ENCODE measurements around the gene PHC3. TPM values are rescaled to one million over a fixed set of nuclear protein-coding genes. Genes with fewer than 3 reads are reported as not detected.

PHC3 gene
- total and polyA plus RNA-seq, 2 of the 13 experiments (the other 11 are each of a cell fraction or from before 2014, with no cell fraction given) = 24.1 to 49.0 TPM

DNA sequence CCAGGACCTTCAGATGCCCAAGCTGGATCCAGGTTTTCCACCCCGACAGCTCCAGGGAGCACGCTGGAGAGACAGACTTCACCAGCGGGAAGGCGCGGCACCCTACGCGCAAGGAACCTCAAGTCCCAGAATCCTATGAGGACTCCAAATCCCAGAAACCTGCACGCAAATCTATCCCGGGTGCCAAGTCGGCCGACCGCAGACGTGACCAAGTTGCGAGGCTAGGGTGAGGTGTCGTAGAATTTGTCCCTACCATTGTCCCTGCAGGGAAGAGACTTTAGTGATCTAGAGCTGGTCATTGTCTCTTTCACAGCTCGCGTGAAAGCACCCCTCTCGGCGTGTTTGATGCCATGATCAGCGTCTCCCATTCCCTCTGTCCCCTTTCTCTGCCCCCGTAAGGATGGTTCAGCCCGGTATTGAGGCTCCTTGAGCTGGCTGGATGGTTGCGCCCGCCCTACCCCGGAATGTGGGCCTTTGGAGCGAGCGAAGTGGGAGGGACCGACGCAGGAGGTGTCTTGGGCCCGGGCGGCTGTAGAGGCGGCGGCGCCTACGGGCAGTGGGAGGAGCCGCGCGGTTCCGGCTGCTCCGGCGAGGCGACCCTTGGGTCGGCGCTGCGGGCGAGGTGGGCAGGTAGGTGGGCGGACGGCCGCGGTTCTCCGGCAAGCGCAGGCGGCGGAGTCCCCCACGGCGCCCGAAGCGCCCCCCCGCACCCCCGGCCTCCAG is 40.6 kb upstream of the PHC3 start, which contains the start of gene PRKCI (continued):
- TF ChIP-seq JUND (CRISPR knock-in tag; IDR thresholded peaks at IDR 0.05) (no peak), SOX13 (IDR thresholded peaks at IDR 0.05) (0 out of 2 replicates have a peak, but pooled peaks have one; percentile 13), SOX13 (CRISPR knock-in tag; conservative IDR thresholded peaks at IDR 0.05 in 1 of 2, IDR thresholded peaks at IDR 0.05 in 1 of 2) (no peak), EZH2 (conservative IDR thresholded peaks at IDR 0.05; ENCODE audit: low read depth, low read length) (no peak), SAP130 (CRISPR knock-in tag; IDR thresholded peaks at IDR 0.05; ENCODE audit: low read depth) (peak; percentile 74), ZNF549 (CRISPR knock-in tag; IDR thresholded peaks at IDR 0.05) (no peak), SALL2 (CRISPR knock-in tag; IDR thresholded peaks at IDR 0.05) (peak; percentile 33; the same call in 1 of the 2 replicates), MXD3 (CRISPR knock-in tag; IDR thresholded peaks at IDR 0.05) (no peak), EP300 (IDR thresholded peaks at IDR 0.05; ENCODE audit: low read depth in 2 of 2, low read length in 2 of 2) (no peak), EP300 (CRISPR knock-in tag; IDR thresholded peaks at IDR 0.05; ENCODE audit: borderline replicate concordance) (0 out of 2 replicates have a peak, but pooled peaks have one; percentile 8), TFDP2 (CRISPR knock-in tag; IDR thresholded peaks at IDR 0.05) (peak; percentile 68; the same call in 1 of the 2 replicates), ZNF564 (CRISPR knock-in tag; IDR thresholded peaks at IDR 0.05) (no peak), ZNF569 (CRISPR knock-in tag; IDR thresholded peaks at IDR 0.05; ENCODE audit: borderline replicate concordance) (no peak), SRY (CRISPR knock-in tag; IDR thresholded peaks at IDR 0.05) (peak; percentile 77; the same call in 1 of the 2 replicates), HNRNPUL1 (IDR thresholded peaks at IDR 0.05; ENCODE audit: low read depth, low read length) (no peak), RBFOX2 (IDR thresholded peaks at IDR 0.05; ENCODE audit: low read depth, low read length) (peak; percentile 89), ZNF430 (CRISPR knock-in tag; IDR thresholded peaks at IDR 0.05) (no peak), KMT2A (CRISPR knock-in tag; IDR thresholded peaks at IDR 0.05) (peak; percentile 88)
- TF ChIP-seq, protein P1, sequence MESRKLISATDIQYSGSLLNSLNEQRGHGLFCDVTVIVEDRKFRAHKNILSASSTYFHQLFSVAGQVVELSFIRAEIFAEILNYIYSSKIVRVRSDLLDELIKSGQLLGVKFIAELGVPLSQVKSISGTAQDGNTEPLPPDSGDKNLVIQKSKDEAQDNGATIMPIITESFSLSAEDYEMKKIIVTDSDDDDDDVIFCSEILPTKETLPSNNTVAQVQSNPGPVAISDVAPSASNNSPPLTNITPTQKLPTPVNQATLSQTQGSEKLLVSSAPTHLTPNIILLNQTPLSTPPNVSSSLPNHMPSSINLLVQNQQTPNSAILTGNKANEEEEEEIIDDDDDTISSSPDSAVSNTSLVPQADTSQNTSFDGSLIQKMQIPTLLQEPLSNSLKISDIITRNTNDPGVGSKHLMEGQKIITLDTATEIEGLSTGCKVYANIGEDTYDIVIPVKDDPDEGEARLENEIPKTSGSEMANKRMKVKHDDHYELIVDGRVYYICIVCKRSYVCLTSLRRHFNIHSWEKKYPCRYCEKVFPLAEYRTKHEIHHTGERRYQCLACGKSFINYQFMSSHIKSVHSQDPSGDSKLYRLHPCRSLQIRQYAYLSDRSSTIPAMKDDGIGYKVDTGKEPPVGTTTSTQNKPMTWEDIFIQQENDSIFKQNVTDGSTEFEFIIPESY (CRISPR knock-in tag; IDR thresholded peaks at IDR 0.05) = peak; percentile 8; the same call in 1 of the 2 replicates
- TF ChIP-seq, protein P2, sequence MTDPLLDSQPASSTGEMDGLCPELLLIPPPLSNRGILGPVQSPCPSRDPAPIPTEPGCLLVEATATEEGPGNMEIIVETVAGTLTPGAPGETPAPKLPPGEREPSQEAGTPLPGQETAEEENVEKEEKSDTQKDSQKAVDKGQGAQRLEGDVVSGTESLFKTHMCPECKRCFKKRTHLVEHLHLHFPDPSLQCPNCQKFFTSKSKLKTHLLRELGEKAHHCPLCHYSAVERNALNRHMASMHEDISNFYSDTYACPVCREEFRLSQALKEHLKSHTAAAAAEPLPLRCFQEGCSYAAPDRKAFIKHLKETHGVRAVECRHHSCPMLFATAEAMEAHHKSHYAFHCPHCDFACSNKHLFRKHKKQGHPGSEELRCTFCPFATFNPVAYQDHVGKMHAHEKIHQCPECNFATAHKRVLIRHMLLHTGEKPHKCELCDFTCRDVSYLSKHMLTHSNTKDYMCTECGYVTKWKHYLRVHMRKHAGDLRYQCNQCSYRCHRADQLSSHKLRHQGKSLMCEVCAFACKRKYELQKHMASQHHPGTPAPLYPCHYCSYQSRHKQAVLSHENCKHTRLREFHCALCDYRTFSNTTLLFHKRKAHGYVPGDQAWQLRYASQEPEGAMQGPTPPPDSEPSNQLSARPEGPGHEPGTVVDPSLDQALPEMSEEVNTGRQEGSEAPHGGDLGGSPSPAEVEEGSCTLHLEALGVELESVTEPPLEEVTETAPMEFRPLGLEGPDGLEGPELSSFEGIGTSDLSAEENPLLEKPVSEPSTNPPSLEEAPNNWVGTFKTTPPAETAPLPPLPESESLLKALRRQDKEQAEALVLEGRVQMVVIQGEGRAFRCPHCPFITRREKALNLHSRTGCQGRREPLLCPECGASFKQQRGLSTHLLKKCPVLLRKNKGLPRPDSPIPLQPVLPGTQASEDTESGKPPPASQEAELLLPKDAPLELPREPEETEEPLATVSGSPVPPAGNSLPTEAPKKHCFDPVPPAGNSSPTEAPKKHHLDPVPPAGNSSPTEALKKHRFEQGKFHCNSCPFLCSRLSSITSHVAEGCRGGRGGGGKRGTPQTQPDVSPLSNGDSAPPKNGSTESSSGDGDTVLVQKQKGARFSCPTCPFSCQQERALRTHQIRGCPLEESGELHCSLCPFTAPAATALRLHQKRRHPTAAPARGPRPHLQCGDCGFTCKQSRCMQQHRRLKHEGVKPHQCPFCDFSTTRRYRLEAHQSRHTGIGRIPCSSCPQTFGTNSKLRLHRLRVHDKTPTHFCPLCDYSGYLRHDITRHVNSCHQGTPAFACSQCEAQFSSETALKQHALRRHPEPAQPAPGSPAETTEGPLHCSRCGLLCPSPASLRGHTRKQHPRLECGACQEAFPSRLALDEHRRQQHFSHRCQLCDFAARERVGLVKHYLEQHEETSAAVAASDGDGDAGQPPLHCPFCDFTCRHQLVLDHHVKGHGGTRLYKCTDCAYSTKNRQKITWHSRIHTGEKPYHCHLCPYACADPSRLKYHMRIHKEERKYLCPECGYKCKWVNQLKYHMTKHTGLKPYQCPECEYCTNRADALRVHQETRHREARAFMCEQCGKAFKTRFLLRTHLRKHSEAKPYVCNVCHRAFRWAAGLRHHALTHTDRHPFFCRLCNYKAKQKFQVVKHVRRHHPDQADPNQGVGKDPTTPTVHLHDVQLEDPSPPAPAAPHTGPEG (CRISPR knock-in tag; IDR thresholded peaks at IDR 0.05) = no peak
